ENCODE measurements around the gene HIF3A.
"Not testable (repeated sequence)": the region's sequence is repeated elsewhere in the genome, so short reads cannot be mapped to it uniquely, and the experiment has no call there.

Gene HIF3A

GRCh38 chr19:46295401-46296201 lies 1.2 kb upstream of the HIF3A start:
- no peak for DNase-seq

DNA sequence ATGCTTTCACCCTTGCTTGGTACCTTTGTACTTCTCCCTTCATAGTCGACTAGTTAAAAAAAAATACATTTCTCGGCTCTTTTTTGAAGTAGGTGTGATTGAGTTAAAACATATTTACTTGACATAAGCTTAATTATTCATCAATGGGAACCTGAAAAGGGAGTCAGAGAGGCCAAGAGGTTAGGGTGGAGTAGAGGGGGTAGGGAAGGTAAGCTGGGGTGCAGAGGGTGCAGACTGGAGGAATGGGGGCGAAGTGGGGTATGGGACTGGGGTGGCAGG lies 701 bp upstream of the HIF3A start:
- DNase-seq: no peak

DNA sequence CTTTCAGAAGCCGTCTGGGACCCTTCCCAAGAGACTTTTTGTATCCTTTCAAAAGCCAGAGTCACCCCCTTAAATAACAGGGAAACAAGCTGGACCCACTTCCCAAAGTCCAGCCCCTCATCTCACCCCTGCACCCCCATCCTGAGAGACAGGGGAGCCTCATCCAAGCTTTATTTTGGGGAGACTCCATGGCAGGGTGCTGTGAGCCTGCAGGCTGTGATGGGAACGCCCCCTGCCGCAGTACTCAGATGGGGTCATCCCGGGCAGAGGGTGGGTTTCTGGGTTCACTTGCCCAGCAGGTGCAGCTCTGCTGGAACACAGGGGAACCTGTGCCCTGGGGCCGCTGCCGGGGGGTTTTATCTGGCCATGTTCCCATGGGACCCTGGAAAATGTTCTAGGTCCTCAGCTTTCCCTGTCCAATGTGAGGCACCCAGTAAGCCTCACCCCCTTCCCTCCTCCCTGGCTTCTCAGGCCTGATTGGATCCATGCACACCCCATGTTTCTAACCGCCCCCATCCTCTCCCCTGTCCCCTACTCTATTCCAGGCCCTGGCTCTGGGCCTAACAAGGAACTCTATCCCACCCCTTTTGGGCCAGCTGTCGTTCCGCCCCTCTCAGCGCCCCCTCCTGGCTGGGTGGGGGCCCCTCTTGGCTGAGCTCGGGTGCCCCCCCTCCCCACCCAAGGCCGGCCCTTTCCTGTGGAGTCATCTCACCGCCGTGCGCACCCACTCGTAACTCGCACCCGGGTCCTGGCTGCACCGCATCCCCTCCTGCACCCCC lies 1.0 kb downstream of the HIF3A start:
- DNase-seq: no peak

DNA sequence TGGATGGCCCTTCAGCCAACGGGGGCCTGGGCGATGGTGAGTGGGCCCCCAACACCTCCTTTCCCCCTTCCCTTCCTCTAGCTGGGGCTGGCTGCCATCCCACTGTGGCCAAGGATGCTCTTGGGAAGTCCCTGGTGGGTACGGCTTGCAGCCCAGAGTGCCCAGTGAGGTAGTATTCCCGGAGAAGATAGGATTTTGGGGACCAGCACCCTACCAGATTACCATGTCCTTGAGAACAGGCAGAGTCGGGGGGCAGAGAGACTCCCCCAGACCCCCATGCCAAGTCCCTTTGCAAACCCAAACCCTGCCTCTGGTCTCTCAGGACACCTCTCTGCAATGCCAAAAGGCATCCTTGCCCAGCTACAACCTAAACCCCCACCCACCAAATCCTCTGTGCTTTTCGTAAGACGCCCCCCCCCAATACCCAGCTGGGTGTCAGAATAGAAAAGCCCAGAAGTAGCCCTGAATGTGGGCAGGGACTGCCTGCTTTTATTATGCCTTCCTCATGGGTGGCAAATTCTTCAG lies 1.7 kb downstream of the HIF3A start:
- DNase-seq: no peak

DNA sequence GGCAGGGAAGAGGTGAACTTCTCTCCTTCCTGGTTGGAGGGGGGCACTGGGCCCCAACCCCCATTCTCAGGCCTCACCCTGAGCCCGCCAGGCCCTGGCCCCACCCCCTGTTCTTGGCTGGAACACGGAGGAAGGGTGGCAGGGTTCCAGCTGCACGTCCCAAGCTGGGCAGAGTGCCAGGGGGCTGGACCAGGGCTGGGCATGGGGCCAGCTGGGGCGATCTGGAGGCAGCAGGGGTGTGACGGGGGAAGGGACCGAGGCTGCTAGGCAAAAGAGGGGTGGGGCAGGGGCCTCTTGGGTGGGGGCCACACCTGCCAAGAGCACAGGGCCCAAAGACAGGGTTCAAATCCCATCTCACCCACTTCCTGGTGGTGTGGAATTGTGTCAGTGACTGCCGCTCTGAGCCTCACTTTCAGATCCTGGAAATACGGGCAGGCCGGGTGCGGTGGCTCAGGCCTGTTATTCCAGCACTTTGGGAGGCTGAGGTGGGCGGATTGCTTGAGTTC lies 2.2 kb downstream of the HIF3A start:
- no peak for DNase-seq

GRCh38 chr19:46299695-46300094 lies 2.9 kb downstream of the HIF3A start:
- DNase-seq: no peak

DNA sequence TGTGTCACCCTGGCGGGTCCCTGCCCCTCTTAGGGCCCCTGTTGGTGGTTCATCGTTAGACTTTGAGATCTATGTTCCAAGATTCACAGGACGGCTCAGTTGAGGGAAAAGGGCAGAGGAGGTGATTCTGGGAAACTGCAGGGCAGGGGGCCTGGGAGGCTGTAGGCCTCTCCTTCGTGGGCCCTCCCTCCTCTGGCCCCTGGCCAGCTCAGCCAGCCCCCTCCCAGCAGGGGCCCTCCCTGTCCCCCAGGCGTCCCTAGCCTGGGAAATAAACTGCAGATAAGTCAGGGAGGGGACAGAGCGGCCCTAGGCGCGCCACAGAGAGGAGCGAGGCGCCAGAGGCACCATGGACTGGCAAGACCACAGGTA lies 6.5 kb downstream of the HIF3A start:
- no peak for DNase-seq

DNA sequence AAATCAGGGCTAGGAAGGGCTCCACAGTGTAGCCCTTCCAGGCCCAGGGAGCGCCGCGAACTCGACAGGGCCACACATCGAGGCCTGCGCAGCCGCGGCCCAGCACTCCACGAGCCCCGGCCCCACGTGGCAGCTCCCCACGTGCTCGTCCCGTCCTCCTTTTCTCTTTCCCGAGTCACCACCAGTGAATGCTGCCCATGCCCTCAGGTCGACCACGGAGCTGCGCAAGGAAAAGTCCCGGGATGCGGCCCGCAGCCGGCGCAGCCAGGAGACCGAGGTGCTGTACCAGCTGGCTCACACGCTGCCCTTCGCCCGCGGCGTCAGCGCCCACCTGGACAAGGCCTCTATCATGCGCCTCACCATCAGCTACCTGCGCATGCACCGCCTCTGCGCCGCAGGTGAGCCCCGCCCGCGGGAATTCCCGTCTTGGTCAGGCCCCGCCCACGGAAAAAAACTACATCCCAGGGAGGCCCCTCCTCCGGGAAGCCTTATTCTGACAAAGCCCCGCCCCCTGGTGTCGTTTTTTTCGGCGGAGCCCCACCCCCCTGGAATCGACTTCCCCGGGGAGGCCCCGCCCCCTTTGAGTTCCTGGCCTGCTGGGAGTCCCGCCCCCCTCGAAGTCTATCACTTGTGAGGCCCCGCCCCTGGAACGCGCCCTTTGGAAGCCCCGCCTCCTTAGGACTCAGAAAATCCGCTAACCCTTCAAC lies 7.0 kb downstream of the HIF3A start:
- no peak for DNase-seq

- DNase-seq: no peak
These were observed 9.7 kb downstream of the HIF3A start for GRCh38 chr19:46306501-46306900.

GRCh38 chr19:46308510-46308909 lies 11.7 kb downstream of the HIF3A start:
- no peak for DNase-seq

- DNase-seq: no peak
These were observed 12.2 kb downstream of the HIF3A start for GRCh38 chr19:46309056-46309455.

GRCh38 chr19:46311444-46311843 lies 14.6 kb downstream of the HIF3A start:
- DNase-seq: no peak

GRCh38 chr19:46313540-46314469 lies 17.0 kb downstream of the HIF3A start:
- DNase-seq: not testable (repeated sequence)

DNA sequence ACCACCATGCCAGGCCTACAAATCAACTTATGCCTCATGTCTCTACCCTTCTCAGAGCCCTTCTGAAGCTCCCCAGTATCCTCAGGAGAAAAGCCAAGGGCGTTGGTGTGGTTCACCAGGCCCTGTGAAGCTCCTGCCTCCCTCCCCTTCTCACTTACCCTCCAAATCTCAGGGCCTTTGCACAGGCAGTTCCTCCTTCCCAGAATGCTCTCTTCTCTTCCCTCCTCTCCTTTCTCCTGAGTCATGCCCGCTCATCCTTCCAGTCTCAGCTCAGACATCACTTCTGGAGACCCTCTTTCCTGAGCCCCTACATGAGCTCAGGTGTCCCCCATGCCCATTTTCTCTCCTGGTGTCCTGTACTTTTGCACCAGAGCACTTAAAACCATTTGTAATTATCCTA lies 20.5 kb downstream of the HIF3A start:
- no peak for DNase-seq

DNA sequence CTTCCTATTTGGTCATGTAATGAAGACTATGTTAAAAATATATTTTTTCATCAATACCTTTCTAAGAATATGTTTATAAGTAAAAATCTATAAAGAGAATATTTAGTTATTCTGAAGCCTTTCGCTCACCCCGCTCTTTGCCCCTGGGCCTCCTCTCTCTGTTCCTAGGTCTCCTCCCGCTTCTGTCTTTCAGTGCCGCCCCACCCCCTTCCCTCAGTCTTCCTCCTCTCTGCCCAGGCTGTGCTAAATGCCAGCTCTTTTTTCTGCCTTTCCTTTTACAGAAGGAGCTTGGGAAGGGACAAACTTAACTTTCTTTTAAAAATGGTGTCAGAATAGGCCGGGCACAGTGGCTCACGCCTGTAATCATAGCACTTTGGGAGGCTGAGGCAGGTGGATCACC lies 22.8 kb downstream of the HIF3A start:
- no peak for DNase-seq

DNA sequence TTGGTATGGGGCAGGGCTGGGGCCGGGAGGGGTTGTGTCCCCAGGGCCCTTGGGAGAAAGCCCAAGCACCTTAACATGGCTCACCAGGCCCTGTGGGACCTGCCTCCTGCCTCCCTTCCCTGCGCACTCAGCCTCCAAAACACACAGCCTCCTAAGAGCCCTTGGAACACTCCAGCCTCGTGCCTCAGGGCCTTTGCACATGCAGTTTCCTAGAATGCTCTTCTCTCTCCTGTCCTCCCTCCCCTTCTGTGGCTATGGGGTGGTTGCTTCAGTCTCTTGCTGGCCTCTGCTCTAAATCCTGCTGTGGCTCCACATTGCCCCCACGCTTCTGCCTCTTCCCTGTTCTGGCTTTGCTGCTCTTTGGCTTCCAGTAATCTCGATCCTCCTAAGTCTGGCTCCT lies 23.7 kb downstream of the HIF3A start:
- DNase-seq: no peak

- no peak for DNase-seq
These were observed 24.8 kb downstream of the HIF3A start for GRCh38 chr19:46321653-46322052.

DNA sequence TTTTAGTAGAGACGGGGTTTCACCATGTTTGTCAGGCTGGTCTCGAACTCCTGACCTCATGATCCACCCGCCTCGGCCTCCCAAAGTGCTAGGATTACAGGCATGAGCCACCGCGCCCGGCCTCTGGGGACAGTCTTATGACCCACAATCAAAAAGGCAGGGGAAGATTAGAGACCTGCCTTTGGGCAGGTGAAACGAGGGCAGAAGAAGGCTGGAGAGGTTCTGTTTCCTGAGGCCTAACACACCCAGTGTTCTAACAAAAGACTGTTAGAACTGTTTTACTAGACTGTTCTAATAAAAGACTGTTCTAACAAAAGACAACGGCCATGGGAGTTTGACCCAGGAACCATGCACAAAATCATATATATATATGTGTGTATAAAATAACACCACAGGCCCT lies 26.4 kb downstream of the HIF3A start:
- DNase-seq: not testable (repeated sequence)

DNA sequence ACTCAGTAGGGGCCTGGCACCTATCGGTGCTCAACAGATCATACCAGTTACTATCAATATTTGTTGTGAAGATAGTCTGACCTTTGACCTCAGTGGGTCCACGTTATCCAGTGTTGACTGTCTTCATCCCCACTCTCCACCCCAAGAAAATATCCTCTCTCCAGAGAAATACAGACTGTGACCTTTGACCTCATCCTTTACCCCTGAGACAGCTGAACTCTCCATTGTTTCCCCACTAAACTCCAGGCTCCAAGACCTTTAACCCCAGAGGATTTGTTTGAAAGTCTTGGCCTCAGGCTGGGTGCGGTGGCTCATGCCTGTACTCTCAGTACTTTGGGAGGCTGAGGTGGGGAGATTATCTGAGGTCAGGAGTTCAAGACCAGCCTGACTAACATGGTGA lies 27.4 kb downstream of the HIF3A start:
- DNase-seq: no peak

DNA sequence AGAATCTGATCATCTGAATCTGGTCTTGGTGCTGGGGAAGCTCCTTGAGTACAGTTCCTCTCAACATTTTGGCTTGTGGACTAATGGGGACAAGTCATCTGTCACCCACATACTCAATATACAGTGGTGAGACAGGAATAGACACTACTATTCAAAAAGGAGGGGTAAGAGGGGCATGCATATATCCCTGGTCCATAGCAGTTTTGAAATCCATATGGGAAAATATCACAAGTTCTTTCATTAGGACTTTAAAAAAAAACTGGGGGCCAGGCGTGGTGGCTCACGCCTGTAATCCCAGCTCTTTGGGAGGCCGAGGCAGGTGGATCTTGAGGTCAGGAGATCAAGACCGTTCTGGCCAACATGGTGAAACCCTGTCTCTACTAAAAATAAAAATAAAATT lies 29.8 kb downstream of the HIF3A start:
- no peak for DNase-seq

DNA sequence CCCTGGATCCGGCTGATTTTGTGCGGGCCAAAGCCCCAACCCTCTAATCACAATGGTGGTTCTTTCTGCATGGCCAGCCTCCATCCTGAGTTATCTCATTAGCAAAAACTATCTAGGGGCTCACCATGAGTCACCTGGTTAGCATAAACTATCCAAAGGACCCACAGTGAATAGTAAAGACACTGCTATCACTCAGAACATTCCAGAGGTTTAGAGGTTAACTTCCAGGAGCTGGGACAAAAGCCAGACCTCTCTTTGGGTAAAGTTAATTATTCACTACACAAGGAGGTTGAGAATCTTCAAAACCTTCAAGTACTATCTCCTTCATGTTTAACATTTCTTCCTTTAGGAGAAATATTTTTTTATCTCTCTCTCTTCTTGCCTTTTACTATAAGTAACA lies 31.2 kb downstream of the HIF3A start:
- DNase-seq: no peak

DNA sequence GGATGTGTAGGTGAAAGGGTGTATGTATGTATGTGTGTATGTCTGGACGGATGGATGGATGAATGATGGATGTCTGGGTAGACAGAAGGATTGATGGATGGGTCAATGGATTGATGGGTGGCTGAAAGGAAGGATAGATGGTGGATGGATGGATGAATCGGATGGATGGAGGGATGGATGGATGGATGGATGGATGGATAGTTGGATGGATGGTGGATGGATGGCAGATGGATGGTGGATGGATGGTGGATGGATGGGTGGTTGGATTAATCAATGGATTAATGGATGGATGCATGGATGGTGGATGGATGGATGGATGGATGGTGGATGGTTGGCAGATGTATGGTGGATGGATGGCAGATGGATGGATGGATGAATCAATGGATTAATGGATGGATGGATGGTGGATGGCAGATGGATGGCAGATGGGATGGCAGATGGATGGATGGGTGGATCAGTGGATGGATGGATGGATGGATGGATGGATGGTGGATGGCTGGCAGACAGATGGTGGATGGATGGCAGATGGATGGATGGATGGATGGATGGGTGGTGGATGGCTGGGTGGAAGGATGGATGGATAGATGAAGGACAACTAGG lies 33.6 kb downstream of the HIF3A start:
- DNase-seq: no peak
